ENCODE results near the gene GGNBP2.
A peak's percentile ranks its signal among the peaks of the same experiment; 100 is the strongest.

GGNBP2 gene

GRCh38 chr17:36524428-36524876, 20.3 kb upstream of the GGNBP2 start:
- DNase-seq, result no peak

GRCh38 chr17:36525113-36525512, 19.6 kb upstream of the GGNBP2 start:
- DNase-seq, result no peak

GRCh38 chr17:36525888-36526287, 18.8 kb upstream of the GGNBP2 start:
- no peak for DNase-seq

- no peak for DNase-seq
These were observed 17.0 kb upstream of the GGNBP2 start for GRCh38 chr17:36527621-36528250.

- DNase-seq, result no peak
These were observed 15.6 kb upstream of the GGNBP2 start for GRCh38 chr17:36529121-36529520.

GRCh38 chr17:36532435-36532975, 12.2 kb upstream of the GGNBP2 start:
- DNase-seq, result no peak

GRCh38 chr17:36533935-36534839, 10.5 kb upstream of the GGNBP2 start:
- peak; percentile 57 for DNase-seq

- peak; percentile 87 for DNase-seq
These were observed 9.7 kb upstream of the GGNBP2 start, which contains the start of the genes MYO19 and PIGW for GRCh38 chr17:36534840-36535668. MYO19 (minus strand) TSS chr17:36534868; CDS start chr17:36532538, 2,330 bp downstream. PIGW (plus strand) TSS chr17:36534987; CDS start chr17:36537102, 2,115 bp downstream.

GRCh38 chr17:36535669-36536081, 9.0 kb upstream of the GGNBP2 start:
- no peak for DNase-seq

- no peak for DNase-seq
These were observed 4.0 kb upstream of the GGNBP2 start for GRCh38 chr17:36540696-36541095.

- DNase-seq, result no peak
These were observed 2.0 kb upstream of the GGNBP2 start for GRCh38 chr17:36542755-36543154.

- DNase-seq, result peak; percentile 28
These were observed 744 bp upstream of the GGNBP2 start for GRCh38 chr17:36544044-36544306.

GRCh38 chr17:36545077-36545464, 352 bp downstream of the GGNBP2 start:
- no peak for DNase-seq

- peak; percentile 97 for DNase-seq
These were observed 1.0 kb downstream of the GGNBP2 start for GRCh38 chr17:36545465-36546417.

GRCh38 chr17:36546418-36547093, 1.8 kb downstream of the GGNBP2 start:
- no peak for DNase-seq

GRCh38 chr17:36547776-36548175, 3.1 kb downstream of the GGNBP2 start:
- DNase-seq, result no peak

- peak; percentile 46 for DNase-seq
These were observed 6.0 kb downstream of the GGNBP2 start for GRCh38 chr17:36550491-36551417.

- no peak for DNase-seq
These were observed 8.7 kb downstream of the GGNBP2 start for GRCh38 chr17:36553459-36553858.

GRCh38 chr17:36566081-36566480, 21.4 kb downstream of the GGNBP2 start:
- no peak for DNase-seq

GRCh38 chr17:36575028-36575427, 30.3 kb downstream of the GGNBP2 start:
- no peak for DNase-seq

Measured in CD4-positive, alpha-beta T cell treated with Interleukin-21 for 1 hour (primary cell).